Mesothelial cell of epicardium (in vitro differentiated cells): Measurements from ENCODE around the gene EPM2A. TPM values are rescaled to one million over a fixed set of nuclear protein-coding genes. Genes with fewer than 3 reads are reported as not detected.
A peak's percentile ranks its signal among the peaks of the same experiment; 100 is the strongest.

Source experiments
- DNase-seq, 2 experiments: peaks; one replicate each; pipeline ENCODE4 v3.0.0; 2021; ENCODE audit warnings: low spot score in 2 of 2; ENCODE audit not compliant: unreplicated experiment in 2 of 2
- H3K27ac Mint-ChIP-seq: 2 replicates; pipeline ENCODE4 v1.8.0; 2021; ENCODE audit warnings: mixed read lengths
- H3K27me3 Mint-ChIP-seq: 2 replicates; pipeline ENCODE4 v1.8.0; 2021; ENCODE audit warnings: low read depth, mixed read lengths
- H3K36me3 Mint-ChIP-seq: 2 replicates; pipeline ENCODE4 v1.8.0; 2021; ENCODE audit warnings: mixed read lengths
- H3K4me1 Mint-ChIP-seq: 2 replicates; pipeline ENCODE4 v1.8.0; 2021; ENCODE audit warnings: mixed read lengths
- H3K4me3 Mint-ChIP-seq: 2 replicates; pipeline ENCODE4 v1.8.0; 2021; ENCODE audit warnings: mild to moderate bottlenecking, moderate library complexity, mixed read lengths
- H3K9me3 Mint-ChIP-seq: 2 replicates; pipeline ENCODE4 v1.8.0; 2021; ENCODE audit warnings: mixed read lengths
- CTCF ChIP-seq: fragments of 200-600 bp; sonication (generic); IDR thresholded peaks from one replicate; pipeline ENCODE4 v1.5.0; 2021; ENCODE audit warnings: antibody characterized with exemption; ENCODE audit not compliant: unreplicated experiment
- total RNA-seq: library from RNA; stranded (reverse); gene quantifications from 3 replicates; pipeline ENCODE4 v1.2.1, GENCODE V29; 2021

EPM2A gene
- total RNA-seq, 1 donor from 2014 or later: 9.5 TPM

- Mint-ChIP-seq H3K9me3 (peaks cover 7% of the 10 kb centered on the region), H3K27me3 (no peaks in the 10 kb centered on the region), H3K27ac (peak overlapping the region; percentile 100), H3K4me3 (peak overlapping the region; percentile 88), H3K4me1 (peaks cover 36% of the 10 kb centered on the region), H3K36me3 (peaks cover 5% of the 10 kb centered on the region)
- no peak for DNase-seq
- TF ChIP-seq CTCF: no peak
These were observed 1.4 kb upstream of the EPM2A start for GRCh38 chr6:145736661-145737144.

GRCh38 chr6:145734486-145735355, 599 bp downstream of the EPM2A start:
- H3K9me3 Mint-ChIP-seq: peaks cover 7% of the 10 kb centered on the region
- peak overlapping the region; percentile 91 for H3K4me3 Mint-ChIP-seq
- peaks cover 7% of the 10 kb centered on the region for H3K36me3 Mint-ChIP-seq
- H3K27me3 Mint-ChIP-seq: no peaks in the 10 kb centered on the region
- peak; percentile 57 to 85 for DNase-seq
- H3K27ac Mint-ChIP-seq: peak overlapping the region; percentile 99
- TF ChIP-seq CTCF: no peak
- peaks cover 45% of the 10 kb centered on the region for H3K4me1 Mint-ChIP-seq

GRCh38 chr6:145733810-145734209, 1.5 kb downstream of the EPM2A start:
- Mint-ChIP-seq H3K4me3 (peak overlapping the region; percentile 51), H3K36me3 (peaks cover 10% of the 10 kb centered on the region), H3K9me3 (peaks cover 11% of the 10 kb centered on the region), H3K27me3 (no peaks in the 10 kb centered on the region), H3K27ac (peak overlapping the region; percentile 83), H3K4me1 (peaks cover 45% of the 10 kb centered on the region)
- DNase-seq: no peak
- TF ChIP-seq CTCF: no peak

GRCh38 chr6:145733207-145733606, 2.1 kb downstream of the EPM2A start:
- peaks cover 15% of the 10 kb centered on the region for H3K9me3 Mint-ChIP-seq
- H3K4me1 Mint-ChIP-seq: peaks cover 41% of the 10 kb centered on the region
- no peak for DNase-seq
- no peaks in the 10 kb centered on the region for H3K27me3 Mint-ChIP-seq
- TF ChIP-seq CTCF: no peak
- no peak overlapping the region for H3K27ac Mint-ChIP-seq
- H3K4me3 Mint-ChIP-seq: no peak overlapping the region
- peaks cover 14% of the 10 kb centered on the region for H3K36me3 Mint-ChIP-seq

- peak overlapping the region; percentile 82 for H3K27ac Mint-ChIP-seq
These were observed 3.9 kb downstream of the EPM2A start for GRCh38 chr6:145731447-145731846.

More at GRCh38 chr6:145731447-145731846, 3.9 kb downstream of the EPM2A start:
- no peak for TF ChIP-seq CTCF
- no peak for DNase-seq
- peaks cover 18% of the 10 kb centered on the region for H3K36me3 Mint-ChIP-seq
- H3K27me3 Mint-ChIP-seq: no peaks in the 10 kb centered on the region
- H3K9me3 Mint-ChIP-seq: peaks cover 22% of the 10 kb centered on the region
- no peak overlapping the region for H3K4me3 Mint-ChIP-seq
- peaks cover 29% of the 10 kb centered on the region for H3K4me1 Mint-ChIP-seq
